ENCODE measurements around the gene OSBP2.

The OSBP2 gene

DNA sequence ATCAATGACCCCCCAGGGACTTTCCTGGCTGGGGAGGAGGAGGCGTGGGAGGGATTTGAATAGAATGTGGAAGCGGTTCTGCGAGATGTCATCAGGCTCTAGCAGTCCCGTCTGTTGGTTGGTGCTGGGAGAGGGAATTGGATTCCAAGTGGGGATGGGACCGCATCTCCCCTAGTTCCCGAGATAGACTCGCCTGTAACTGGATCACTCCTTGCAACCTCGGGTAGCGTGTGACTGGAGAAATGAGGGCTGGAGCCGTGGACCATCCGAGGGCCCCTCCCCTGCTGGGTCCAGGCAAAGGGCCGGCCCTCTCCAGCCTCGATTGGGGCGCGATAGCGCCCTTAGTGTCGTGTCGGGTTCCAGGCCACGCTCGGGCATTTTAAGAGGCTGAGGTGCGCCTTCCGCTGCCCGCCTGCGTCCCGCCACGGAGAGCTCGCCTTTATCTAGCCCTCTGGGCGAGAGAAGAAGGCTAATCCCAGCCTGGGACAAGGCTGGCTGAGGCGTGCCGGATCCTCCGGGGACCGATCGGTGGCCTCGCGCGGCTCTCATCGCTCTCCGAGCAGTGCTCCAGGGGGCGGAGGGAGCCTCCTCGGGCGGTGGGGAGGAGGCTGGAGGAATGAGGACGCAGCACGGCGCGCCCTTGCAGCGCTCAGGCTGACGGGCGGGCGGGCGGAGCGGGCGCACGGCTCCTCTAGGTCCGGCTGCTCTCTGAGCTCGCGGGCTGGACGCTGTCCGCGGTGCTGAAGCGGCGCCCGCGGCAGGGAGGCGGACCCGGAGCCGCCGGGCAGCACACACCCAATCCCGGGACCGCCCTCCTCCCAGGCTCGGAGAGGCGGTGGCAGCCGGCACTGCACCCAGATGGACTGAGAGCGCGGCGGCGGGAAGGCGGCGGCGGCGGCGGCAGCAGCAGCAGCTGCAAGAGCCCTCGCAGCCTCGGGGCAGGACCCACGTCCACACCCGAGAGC is 107.8 kb downstream of the OSBP2 start:
- peak; percentile 5 to 50 (median 9) for DNase-seq (ENCODE audit: low read depth in 3 of 3, low spot score in 1 of 3)

DNA sequence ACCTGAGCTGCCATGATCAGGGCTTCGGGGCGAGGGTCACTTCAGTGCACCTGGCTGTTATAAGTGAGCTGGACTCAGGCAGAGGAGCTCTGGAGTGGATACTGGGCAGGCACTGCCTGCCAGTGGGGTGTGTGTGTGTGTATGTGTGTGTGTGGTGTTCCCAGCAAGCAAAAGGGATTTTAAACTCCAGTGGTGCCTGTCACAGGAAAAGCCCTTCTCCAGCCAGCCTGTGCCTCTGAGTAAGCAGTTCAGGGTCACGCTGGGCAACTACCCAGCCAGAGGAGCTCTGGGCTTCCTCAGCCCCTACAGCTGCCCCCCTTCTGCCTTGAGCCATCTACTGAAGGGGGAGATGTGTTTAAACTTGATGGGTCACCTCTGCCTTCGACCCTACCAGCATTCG is 109.0 kb downstream of the OSBP2 start:
- DNase-seq (ENCODE audit: low read depth in 3 of 3, low spot score in 1 of 3), result no peak

DNA sequence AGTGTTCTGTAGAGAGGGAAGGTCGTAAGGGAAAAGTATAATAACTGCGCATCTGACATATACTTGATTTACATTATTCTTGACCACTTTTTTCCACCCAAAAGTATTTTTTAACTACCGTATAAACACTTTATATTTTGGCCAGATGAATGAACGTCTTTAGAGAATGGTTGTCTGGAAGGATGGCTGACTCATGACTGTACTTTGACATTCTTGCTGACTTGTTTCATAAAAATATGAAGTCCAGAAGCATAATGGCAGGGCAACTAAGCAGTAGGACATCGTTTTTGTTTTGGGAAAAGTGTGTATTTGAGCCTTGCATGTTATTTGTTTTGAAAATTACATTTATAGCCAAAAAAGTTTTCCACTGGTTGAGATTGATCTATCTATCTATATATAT is 110.0 kb downstream of the OSBP2 start:
- no peak for DNase-seq (ENCODE audit: low read depth in 3 of 3, low spot score in 1 of 3)

DNA sequence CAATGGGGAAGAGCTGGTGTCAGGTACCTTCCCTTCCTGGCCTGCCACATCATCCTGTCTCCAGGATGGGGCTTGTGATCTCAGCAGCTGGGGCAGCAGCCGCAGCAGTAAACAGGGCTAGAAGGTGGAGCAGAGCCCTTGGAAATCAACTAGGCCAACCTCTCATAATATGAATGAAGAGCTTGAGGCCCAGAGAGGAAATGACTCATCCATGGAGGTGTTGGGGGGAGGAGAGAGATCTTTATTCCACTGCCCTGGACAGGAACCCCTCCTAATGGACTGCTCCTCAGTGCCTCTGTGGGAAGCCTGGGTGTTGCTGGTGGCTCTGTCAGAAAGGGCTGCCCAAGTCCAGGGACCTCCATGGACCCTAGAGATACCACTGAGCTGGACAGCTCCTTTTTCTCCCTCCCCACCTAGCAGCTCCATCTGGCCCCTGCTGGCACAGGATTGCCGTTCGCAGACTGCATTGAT is 111.8 kb downstream of the OSBP2 start:
- no peak for DNase-seq (ENCODE audit: low read depth in 3 of 3, low spot score in 1 of 3)

DNA sequence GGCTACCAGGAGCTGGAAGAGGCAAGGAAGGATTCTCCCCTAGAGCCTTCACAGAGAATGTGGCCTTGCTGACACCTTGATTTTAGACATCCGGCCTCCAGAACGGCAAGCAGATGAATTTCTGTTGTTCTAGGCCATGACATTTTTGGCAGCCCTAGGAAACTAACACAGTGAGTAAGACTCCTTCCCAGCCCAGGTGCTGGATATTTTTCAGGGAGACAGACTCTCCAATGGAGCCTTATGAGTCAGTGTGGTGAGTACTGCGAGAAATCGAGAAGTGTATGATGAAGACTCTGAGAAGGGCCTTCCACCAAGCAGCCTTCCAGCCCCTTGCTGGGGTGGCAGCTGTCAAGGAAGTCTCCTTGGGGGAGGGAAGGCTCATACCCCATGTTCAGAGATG is 114.4 kb downstream of the OSBP2 start:
- DNase-seq (ENCODE audit: low read depth in 3 of 3, low spot score in 1 of 3), result no peak

DNA sequence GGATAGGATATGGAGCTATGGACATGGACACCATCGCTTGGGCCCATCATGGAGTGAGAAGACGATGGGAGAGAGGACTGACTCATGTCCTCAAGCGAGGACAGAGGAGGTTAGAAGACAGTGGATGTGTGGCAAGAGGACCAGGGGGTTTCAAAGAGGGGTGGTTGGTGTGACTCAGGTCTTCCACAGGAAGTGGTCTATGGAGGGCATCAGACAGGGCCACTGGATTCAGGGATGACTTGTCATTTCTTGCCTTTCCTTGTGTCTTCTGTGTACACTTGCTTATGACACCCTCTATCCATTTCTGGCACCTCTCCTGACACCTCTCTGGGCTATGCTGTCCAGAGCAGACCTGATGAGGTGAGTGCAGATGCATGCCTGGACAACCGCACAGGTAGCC is 115.4 kb downstream of the OSBP2 start:
- no peak for DNase-seq (ENCODE audit: low read depth in 3 of 3, low spot score in 1 of 3)

DNA sequence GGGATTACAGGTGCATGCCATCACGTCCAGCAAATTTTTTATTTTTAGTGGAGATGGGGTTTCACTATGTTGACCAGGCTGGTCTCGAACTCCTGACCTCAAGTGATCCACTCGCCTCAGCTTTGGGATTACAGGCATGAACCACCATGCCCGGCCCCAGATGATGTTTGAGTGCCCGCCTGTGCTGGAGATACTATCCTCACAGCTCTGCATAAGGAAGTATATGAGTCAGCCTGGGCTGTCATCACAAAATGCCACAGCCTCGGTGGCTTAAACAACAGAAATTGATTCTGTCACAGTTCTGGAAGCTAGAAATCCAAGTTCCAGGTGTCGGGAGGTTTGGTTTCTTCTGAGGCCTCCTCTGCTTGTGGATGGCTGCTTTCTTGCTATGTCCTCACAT is 119.3 kb downstream of the OSBP2 start:
- DNase-seq (ENCODE audit: low read depth in 3 of 3, low spot score in 1 of 3), result no peak

DNA sequence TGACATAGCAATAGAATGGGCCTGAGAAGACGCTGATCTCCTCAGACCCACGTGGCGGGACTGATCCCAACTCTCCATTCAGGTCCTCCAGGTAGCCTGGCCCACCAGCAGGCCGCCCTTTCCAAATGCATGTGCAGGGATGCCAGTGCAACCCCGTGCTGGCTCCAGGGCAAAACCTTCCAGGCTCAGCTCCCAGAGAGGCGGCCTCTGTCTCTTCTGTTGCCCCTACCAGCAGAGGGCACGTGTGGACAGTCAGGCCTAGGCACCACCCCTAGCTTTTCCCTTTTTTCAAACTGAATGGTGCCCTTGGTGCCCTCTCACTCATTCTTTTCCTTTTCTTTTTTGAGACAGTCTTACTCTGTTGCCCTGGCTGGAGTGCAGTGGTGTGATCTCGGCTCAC is 121.7 kb downstream of the OSBP2 start:
- no peak for DNase-seq (ENCODE audit: low read depth in 3 of 3, low spot score in 1 of 3)

DNA sequence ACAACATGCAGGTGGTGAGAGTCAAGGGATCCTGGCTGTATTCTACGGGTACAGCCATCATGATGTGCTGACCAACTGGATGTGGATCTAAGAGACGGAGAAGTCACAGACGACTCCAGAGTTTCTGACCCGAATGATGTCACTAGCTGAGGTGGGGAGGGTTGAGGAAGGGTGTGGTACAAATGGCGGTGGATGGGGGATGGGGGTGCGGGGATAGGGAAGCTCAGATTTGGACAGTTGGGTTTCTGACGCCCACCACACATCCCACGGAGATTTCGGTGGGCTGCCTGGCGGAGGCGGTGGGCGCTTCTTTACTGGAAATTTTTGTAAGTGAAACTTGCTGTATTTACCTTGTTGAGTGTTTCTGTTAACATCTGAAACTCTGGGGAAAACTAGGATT is 126.7 kb downstream of the OSBP2 start:
- DNase-seq (ENCODE audit: low read depth in 3 of 3, low spot score in 1 of 3), result no peak

DNA sequence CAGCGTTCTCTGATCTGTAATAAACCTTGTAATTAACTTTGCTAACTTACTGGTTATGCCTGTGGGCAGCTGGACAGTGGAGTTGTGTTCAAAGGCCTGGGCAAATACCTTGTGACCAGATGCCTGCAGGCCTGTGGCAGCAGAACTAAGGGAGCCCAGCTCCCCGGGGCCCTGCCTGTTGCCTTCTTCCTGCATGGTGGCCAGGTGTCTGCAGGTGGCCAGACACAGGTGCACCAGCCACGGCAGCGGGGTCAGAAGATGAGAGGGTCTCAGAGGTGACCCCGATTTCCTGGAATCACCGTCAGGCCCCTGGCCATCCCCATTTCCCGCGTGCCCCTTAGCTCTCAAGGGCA is 127.2 kb downstream of the OSBP2 start:
- DNase-seq (ENCODE audit: low read depth in 3 of 3, low spot score in 1 of 3), result no peak

DNA sequence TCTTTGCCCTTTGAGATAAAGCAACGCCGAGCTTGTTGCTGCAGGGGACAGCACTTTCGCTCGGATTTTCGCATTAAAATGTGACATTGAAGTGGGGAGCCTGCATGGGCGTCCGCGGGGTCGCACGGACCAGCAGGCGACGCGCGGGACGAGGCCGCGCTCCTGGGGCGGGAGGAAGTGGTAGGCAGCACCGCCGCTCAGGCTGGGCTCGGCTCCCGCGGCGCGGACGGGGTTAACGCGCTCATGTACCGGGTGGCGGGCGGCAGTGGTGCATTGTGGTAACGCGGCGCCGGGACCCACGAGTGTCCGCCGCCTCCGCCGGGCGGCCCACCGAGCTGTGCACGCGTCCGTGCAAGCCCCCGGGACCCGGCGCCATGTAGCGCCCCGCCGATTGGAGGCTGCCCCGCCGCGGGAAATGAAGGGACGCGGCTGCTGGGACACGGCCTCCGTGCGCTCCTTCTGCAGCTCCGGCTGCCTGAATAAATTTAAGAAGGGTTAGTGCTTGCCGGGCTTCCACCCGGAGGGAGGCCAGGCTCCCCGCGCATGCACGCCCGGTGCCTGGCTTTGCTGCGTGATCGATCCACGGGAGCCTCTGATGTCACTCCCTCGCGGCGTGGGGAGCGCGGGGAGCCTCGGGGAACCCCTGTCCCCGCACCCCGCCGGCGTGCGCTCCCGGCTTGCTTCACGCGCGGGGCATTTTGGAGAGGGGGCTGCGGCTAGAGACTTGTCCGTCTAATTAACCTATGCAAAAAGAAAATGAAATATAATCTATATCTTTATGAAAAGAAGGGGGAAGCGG is 127.7 kb downstream of the OSBP2 start:
- DNase-seq (ENCODE audit: low read depth in 3 of 3, low spot score in 1 of 3), result no peak

DNA sequence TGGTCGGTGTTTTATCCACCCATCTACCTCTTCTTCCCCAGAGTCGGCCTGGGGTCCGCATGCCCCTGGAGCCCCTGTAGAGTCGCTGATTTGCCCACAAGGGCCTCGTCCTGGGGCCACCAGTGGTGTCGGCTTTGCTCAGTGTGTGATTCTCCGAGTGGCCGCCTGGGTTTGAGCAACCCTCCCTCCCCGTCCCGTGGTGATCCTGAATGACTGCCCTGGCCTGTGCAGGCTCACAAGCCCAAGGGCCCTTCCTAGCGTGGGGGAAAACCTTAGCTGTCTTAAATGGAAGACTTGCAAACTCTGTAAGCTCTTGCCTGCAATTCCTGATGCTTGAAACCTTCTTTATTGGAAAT is 128.3 kb downstream of the OSBP2 start:
- DNase-seq (ENCODE audit: low read depth in 3 of 3, low spot score in 1 of 3), result no peak

DNA sequence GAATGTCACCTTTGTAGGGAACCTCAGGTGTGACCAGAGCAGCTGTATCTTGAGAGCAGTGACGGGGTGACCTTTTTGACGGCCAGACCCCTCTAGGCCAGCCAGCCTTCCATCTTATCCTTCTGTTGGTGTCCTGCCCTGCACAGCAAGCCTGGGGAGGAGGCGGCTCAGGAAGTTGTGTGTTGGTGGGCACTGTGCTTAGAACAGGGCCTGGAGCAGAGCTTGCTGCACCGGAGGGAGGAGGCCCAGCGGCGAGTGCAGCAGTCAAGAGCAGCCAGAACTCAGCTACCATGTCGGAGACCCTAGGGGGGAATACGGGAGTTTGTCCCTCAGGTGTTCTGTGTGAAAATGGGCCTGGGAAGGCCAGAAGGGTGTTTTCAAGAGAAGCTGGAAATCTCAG is 129.4 kb downstream of the OSBP2 start:
- no peak for DNase-seq (ENCODE audit: low read depth in 3 of 3, low spot score in 1 of 3)

DNA sequence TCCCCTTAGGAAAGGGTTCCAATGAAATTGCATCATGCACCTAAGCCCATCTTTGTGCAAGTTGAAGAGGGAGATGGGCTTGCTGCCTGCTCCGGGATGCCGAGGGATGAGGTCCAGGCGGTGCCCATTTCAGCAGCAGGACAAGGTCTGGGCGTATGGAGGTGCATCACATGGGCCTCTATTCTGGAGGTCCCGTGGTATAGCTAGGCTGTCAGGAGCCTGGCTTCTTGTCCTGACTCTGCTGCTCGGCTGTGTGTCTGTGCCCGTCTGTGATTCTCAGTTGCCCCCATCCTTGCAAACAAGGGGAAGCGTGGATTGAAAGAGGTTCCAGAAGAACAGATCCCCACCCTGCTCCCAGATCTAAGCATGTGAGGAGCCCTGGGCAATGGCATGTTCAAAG is 130.0 kb downstream of the OSBP2 start:
- DNase-seq (ENCODE audit: low read depth in 3 of 3, low spot score in 1 of 3), result no peak

DNA sequence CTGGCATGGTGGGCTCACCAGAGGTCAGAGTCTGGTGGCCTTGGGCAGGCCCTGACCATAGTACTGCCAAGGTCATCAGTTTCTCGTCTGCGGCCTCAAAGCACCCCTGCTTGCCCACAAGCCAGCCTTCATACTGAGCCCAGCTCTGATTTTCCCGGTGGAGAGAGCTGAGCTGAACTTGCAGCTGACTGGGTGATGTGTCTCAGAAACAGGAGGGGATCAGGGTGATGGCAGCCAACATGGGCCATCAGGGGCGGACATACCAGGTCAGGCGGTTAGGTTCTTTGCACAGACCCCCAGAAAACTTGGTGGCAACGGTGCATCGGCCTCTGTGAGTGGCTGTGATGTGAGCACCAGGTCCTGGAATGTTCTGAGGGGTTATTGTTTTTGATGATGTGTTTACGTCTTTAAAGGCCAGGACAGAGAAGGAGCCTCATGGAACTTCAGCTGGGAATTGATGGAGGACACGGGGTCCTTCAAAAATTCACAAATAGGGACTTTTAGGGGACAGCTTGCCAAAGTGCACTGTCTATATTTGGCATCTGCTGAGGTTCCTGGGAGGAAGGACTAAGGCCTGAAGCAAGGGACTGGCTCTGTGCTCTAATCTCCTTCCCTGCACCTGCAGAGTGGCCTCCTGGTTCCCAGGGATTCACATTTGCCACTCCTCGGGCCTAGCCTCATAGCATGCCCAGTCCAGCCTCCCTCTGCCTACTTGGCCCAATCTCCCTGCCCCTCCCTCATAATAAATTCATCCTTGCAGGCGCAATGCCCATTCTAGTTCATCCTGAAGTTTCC is 131.2 kb downstream of the OSBP2 start:
- DNase-seq (ENCODE audit: low read depth in 3 of 3, low spot score in 1 of 3), result no peak

DNA sequence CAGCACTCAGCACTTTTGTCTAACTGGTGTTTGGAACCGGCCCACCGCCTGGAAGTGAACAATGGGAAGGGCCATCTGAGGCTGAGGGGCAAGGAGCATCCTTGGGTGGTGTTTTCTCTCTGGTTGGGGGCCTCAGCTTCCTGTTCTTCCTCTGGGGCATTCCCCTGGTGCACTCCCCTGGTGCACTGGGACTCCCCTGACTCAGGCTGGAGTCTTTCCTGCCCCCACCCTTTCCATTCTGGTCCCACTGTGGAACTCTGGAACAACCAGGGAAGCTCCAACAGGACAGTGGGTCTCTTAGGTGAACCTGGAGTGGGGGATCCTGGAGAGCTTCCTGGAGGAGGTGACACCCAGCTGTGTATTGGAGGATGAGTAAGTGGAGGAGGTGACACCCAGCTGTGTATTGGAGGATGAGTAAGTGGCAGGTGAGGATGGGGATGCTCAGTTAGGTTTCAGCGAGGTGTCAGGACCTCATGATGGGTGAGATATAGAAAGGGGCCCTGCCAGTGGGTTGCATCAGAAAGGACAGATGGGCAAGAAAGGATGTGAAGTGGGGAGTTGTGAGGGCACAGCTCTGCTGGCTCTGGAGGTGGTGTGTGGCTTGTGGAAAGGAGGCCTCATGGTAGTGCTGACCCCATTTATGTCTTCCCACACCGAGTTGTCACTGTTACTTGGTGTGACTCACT is 132.1 kb downstream of the OSBP2 start:
- DNase-seq (ENCODE audit: low read depth in 3 of 3, low spot score in 1 of 3), result no peak

DNA sequence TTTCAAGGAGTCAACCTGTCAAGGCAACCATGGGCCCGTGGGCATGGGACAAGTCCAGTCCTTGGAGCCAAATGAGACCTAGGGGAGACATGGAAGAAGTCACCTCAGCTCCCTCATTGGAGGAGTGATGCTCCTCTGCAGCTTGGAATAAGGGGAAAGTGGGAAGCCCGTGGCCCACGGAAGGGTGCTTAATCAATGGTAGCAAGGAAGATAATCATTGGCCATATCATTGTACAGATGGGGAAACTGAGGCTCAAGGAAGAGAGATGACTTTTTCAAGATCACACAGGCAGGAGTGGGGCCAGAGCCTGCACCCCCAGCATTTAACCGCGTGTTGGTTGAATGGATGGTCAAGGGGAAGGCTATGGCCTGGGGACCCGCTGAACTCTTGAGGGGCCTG is 133.0 kb downstream of the OSBP2 start:
- DNase-seq (ENCODE audit: low read depth in 3 of 3, low spot score in 1 of 3), result no peak

DNA sequence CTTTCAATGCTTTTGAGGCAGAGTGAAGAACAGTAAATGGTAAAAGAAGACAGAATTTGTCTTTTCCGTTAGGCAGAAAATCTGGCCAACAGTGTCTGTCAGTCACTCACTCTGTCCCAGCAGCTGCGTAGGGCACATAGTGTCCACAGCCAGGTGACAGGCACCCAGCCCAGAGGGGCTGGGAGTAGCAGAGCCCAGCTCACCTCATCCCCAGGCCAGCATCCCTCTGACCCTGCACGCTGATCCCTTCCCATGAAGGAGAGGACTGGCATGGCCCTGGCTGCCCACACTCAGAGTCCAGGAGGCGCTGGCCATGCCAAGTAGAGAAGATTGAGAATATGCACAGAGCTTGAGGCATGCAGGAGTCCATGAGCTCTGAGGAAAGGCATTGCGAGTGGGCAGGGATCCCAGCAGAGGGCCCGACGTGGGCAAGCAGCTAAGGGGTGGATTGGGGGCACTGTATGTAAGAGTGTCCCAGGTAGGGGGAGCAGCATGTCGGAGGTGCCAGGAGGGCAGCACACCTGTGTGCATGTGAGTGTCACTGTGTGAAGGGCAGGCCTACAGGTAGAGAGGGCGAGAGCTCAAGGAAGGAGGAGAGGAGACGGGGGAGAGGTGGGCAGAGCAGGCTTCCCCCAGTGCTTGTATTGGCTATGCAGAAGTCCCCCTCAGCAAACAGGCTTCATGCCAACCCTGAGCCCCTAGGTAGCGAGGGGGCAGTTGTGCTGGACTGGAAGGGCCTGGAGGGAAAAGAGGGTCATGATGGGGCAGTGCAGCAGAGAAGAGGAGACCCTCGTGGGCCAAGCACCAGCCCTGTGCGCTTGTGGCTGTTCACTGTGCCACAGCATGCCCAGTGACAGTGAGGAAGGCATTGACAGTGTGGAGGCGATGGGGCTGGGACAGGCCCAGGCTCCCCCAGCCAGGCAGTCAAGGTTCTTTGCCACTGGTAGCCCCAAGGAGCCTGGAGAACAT is 133.8 kb downstream of the OSBP2 start:
- no peak for DNase-seq (ENCODE audit: low read depth in 3 of 3, low spot score in 1 of 3)

DNA sequence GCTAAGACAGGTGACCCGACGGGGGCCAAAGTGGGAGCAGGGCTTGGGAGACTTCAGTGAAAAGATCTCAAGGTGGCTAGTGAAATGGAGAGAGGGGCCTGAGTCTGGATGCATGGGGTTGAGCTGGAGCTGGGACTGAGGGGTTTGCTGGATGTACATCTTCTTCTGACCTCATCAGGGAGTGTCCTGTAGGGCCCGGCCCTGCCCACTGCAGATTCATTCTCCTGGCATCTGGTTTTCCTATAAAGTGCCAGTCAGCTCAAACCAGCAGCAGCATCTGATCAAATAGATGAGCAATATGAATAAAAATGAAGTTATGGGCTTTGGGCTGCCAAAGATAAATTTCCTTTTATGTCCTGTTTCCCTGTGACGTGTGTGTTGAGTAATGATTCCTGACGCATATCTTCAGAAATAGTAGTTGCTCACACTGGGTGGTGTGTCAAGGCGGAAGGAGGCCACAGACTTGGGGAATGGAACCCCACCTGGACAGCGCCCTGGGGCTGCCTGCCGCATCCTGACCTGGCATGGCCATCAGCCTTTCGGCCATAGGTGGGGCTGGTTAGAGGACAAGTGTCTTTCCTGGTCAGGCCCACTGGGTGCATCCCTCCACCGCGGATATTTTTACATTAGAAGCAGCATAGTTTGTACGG is 135.4 kb downstream of the OSBP2 start:
- DNase-seq (ENCODE audit: low read depth in 3 of 3, low spot score in 1 of 3), result no peak

Data from stimulated activated CD4-positive, alpha-beta T cell treated with anti-CD3 and anti-CD28 coated beads, TNF-alpha, amount 100 ng/mL, for 1 hour (primary cell).